IMR-90 (cell line): ENCODE results near the gene INCENP. TPM values are rescaled to one million over a fixed set of nuclear protein-coding genes. Genes with fewer than 3 reads are reported as not detected.

Source experiments
- ATAC-seq: fragments of 200-7000 bp; cut with Tn5 transposase; 2 replicates; pipeline ENCODE4 v1.9.1; 2020; ENCODE audit warnings: low read depth, mild to moderate bottlenecking, moderate library complexity
- BruUV-seq: library from RNA; stranded (reverse); fragments of 400-500 nt; replicated peaks from 2 replicates; lab custom pipeline; 2021; lab: Mats Ljungman, UMichigan
- CTCF ChIA-PET: fragments of 300-600 bp; formaldehyde crosslinking; extraction: SDS; loops from one replicate; lab custom pipeline; 2021; ENCODE audit warnings: antibody characterized with exemption; lab: Yijun Ruan, JAX
- POLR2A ChIA-PET: fragments of 300-600 bp; sonication (Branson Sonifier 250); formaldehyde crosslinking; loops from one replicate; lab custom pipeline; 2022; ENCODE audit warnings: antibody characterized with exemption; ENCODE audit not compliant: unreplicated experiment; lab: Charles Lee
- DNase-seq: peaks from one replicate; pipeline ENCODE4 v3.0.0; 2013
- H2AFZ ChIP-seq: replicated peaks from 2 replicates; pipeline ENCODE3; 2013; ENCODE audit warnings: low read length, mild to moderate bottlenecking; ENCODE audit not compliant: poor library complexity
- H2AK5ac ChIP-seq: 2 replicates; pipeline ENCODE4 v1.6.1; 2013; ENCODE audit warnings: low read depth, low read length, inconsistent platforms
- H2AK9ac ChIP-seq: replicated peaks from 2 replicates; pipeline ENCODE3; 2013; ENCODE audit warnings: mild to moderate bottlenecking, low read depth, low read length, moderate library complexity; ENCODE audit not compliant: poor library complexity
- H2BK120ac ChIP-seq: 2 replicates; pipeline ENCODE4 v1.6.1; 2013; ENCODE audit warnings: low read depth, low read length, inconsistent platforms
- H2BK15ac ChIP-seq: 3 replicates; pipeline ENCODE4 v1.6.1; 2013; ENCODE audit warnings: low read depth, low read length, inconsistent platforms
- H2BK20ac ChIP-seq: 2 replicates; pipeline ENCODE4 v1.6.1; 2013; ENCODE audit warnings: low read depth, mild to moderate bottlenecking, inconsistent platforms, low read length, moderate library complexity
- H2BK5ac ChIP-seq: 2 replicates; pipeline ENCODE4 v1.6.1; 2013; ENCODE audit warnings: mild to moderate bottlenecking, low read depth, low read length, inconsistent platforms; ENCODE audit not compliant: poor library complexity, severe bottlenecking
- H3K14ac ChIP-seq: replicated peaks from 2 replicates; pipeline ENCODE4 v1.6.1; 2013; ENCODE audit warnings: low read depth, low read length, inconsistent platforms
- H3K18ac ChIP-seq: 2 replicates; pipeline ENCODE4 v1.6.1; 2013; ENCODE audit warnings: low read depth, low read length, control low read depth
- H3K23ac ChIP-seq: 2 replicates; pipeline ENCODE4 v1.6.1; 2013; ENCODE audit warnings: low read depth, low read length, inconsistent platforms
- H3K27ac ChIP-seq: 2 replicates; pipeline ENCODE4 v1.5.1; 2013; ENCODE audit warnings: mild to moderate bottlenecking, control low read depth, low read length; ENCODE audit not compliant: insufficient read depth
- H3K27me3 ChIP-seq: 2 replicates; pipeline ENCODE4 v1.6.1; 2013; ENCODE audit warnings: low read length; ENCODE audit not compliant: control insufficient read depth, insufficient read depth
- H3K36me3 ChIP-seq: 2 replicates; pipeline ENCODE4 v1.6.1; 2013; ENCODE audit warnings: low read length, mixed read lengths; ENCODE audit not compliant: control insufficient read depth, insufficient read depth
- H3K4ac ChIP-seq: 2 replicates; pipeline ENCODE4 v1.6.1; 2013; ENCODE audit warnings: low read depth, low read length, inconsistent platforms
- H3K4me1 ChIP-seq: 2 replicates; pipeline ENCODE4 v1.6.1; 2013; ENCODE audit warnings: low read length, mixed read lengths; ENCODE audit not compliant: control insufficient read depth, insufficient read depth
- H3K4me2 ChIP-seq: 2 replicates; pipeline ENCODE4 v1.6.1; 2013; ENCODE audit warnings: low read depth, mild to moderate bottlenecking, control low read depth, low read length, moderate library complexity
- H3K4me3 ChIP-seq: 2 replicates; pipeline ENCODE4 v1.5.1; 2013; ENCODE audit warnings: low read depth, mild to moderate bottlenecking, control low read depth, low read length, moderate library complexity; ENCODE audit not compliant: insufficient read depth
- H3K56ac ChIP-seq: 2 replicates; pipeline ENCODE4 v1.6.1; 2013; ENCODE audit warnings: low read length, inconsistent platforms; ENCODE audit not compliant: insufficient read depth; ENCODE audit errors: extremely low read depth
- H3K79me1 ChIP-seq, 2 experiments: 2 replicates each; pipeline ENCODE4 v1.6.1; 2013; ENCODE audit warnings: low read length in 2 of 2, inconsistent platforms in 1 of 2, low read depth in 1 of 2
- H3K9ac ChIP-seq: 2 replicates; pipeline ENCODE4 v1.6.1; 2013; ENCODE audit warnings: low read depth, low read length, control low read depth
- H3K9me1 ChIP-seq: 2 replicates; pipeline ENCODE4 v1.6.1; 2013; ENCODE audit warnings: low read length, inconsistent platforms; ENCODE audit not compliant: insufficient read depth
- H3K9me3 ChIP-seq: 2 replicates; pipeline ENCODE4 v1.6.1; 2013; ENCODE audit warnings: low read length; ENCODE audit not compliant: control insufficient read depth, insufficient read depth
- H4K20me1 ChIP-seq: 2 replicates; pipeline ENCODE4 v1.6.1; 2013; ENCODE audit warnings: low read length, inconsistent platforms; ENCODE audit not compliant: insufficient read depth
- H4K5ac ChIP-seq: 2 replicates; pipeline ENCODE4 v1.6.1; 2013; ENCODE audit warnings: mild to moderate bottlenecking, low read depth, low read length, control low read depth
- H4K8ac ChIP-seq, 2 experiments: 2 replicates each; pipeline ENCODE4 v1.6.1; 2013; ENCODE audit warnings: low read depth in 2 of 2, low read length in 2 of 2, control low read depth in 1 of 2, inconsistent platforms in 1 of 2
- H4K91ac ChIP-seq: 2 replicates; pipeline ENCODE4 v1.6.1; 2013; ENCODE audit warnings: low read depth, low read length, inconsistent platforms; ENCODE audit not compliant: insufficient read depth
- BHLHE40 ChIP-seq: fragments of 150-350 bp; IDR thresholded peaks from 2 replicates; pipeline ENCODE4 v1.6.1; 2016; ENCODE audit warnings: mild to moderate bottlenecking, low read depth, low read length
- MAFK ChIP-seq: IDR thresholded peaks from 2 replicates; pipeline ENCODE4 v1.6.1; 2012; ENCODE audit warnings: low read depth, low read length, improper control_type of control experiment
- MAZ ChIP-seq: IDR thresholded peaks from 2 replicates; pipeline ENCODE4 v1.6.1; 2012; ENCODE audit warnings: low read depth, mild to moderate bottlenecking, low read length, improper control_type of control experiment, moderate library complexity, borderline replicate concordance
- MXI1 ChIP-seq: IDR thresholded peaks from 2 replicates; pipeline ENCODE4 v1.6.1; 2012; ENCODE audit warnings: low read depth, mild to moderate bottlenecking, low read length, moderate library complexity, borderline replicate concordance
- NFE2L2 ChIP-seq: fragments of 150-350 bp; IDR thresholded peaks from 2 replicates; pipeline ENCODE4 v1.6.1; 2016; ENCODE audit warnings: low read depth, mild to moderate bottlenecking, low read length
- RCOR1 ChIP-seq: IDR thresholded peaks from 2 replicates; pipeline ENCODE4 v1.6.1; 2012; ENCODE audit warnings: mild to moderate bottlenecking, low read length, improper control_type of control experiment; ENCODE audit not compliant: insufficient replicate concordance
- SMC3 ChIP-seq: fragments of 150-350 bp; IDR thresholded peaks from 2 replicates; pipeline ENCODE4 v1.6.1; 2016; ENCODE audit warnings: low read depth, mild to moderate bottlenecking, antibody characterized with exemption, low read length, moderate library complexity
- WGBS, 2 experiments: methylation state at CpG; one replicate each; pipeline versions ENCODE4 v1.1.5 to v1.1.7; 2013; ENCODE audit warnings: missing lambda C conversion rate in 2 of 2; ENCODE audit not compliant: insufficient read length in 1 of 2; ENCODE audit errors: extremely low coverage in 2 of 2; 5-methylcytosine and 5-hydroxymethylcytosine counted together
- dilution Hi-C: fragments of 300-500 bp; cut with HindIII; formaldehyde crosslinking; loops from one replicate; pipeline ENCODE4 v1.14.3; 2018; ENCODE audit warnings: low sequenced_read_pairs; ENCODE audit not compliant: unreplicated experiment
- in situ Hi-C: fragments of 300-500 bp; cut with MboI; formaldehyde crosslinking; loops from 3 replicates; pipeline ENCODE4 v1.14.3; 2019; ENCODE audit warnings: low sequenced_read_pairs, inconsistent platforms, mixed read lengths
- intact Hi-C: fragments of 100-400 bp; cut with micrococcal nuclease; formaldehyde crosslinking; loops from 2 replicates; pipeline ENCODE4 v1.10.0; 2022
- polyA plus RNA-seq, 3 experiments: library from polyadenylated mRNA; depleted of rRNA; stranded (reverse); fragments of >200 nt; gene quantifications; 2 replicates each; pipeline ENCODE4 v1.2.3, GENCODE V29; 2012; ENCODE audit warnings: low replicate concordance in 1 of 3
- total RNA-seq: library from RNA; depleted of rRNA; stranded (reverse); fragments of >200 nt; gene quantifications from 2 replicates; pipeline ENCODE4 v1.2.3, GENCODE V29; 2012
- TF ChIP-seq, protein P1 (sequence below): conservative IDR thresholded peaks from 2 replicates; pipeline ENCODE4 v1.5.1; 2012; ENCODE audit warnings: mild to moderate bottlenecking, low read depth, low read length, improper control_type of control experiment
- TF ChIP-seq, protein P2 (sequence below): fragments of 150-350 bp; IDR thresholded peaks from 2 replicates; pipeline ENCODE4 v1.6.1; 2016; ENCODE audit warnings: low read depth, mild to moderate bottlenecking, low read length, moderate library complexity, borderline replicate concordance
- TF ChIP-seq, protein P3 (sequence below): fragments of 150-350 bp; IDR thresholded peaks from 2 replicates; pipeline ENCODE4 v1.6.1; 2017; ENCODE audit warnings: mild to moderate bottlenecking, antibody characterized with exemption, low read length, low read depth

Gene INCENP
- total and polyA plus RNA-seq, 2 of the 4 experiments (the other 2 are of a cell fraction), result 18.6 to 23.8 TPM

DNA sequence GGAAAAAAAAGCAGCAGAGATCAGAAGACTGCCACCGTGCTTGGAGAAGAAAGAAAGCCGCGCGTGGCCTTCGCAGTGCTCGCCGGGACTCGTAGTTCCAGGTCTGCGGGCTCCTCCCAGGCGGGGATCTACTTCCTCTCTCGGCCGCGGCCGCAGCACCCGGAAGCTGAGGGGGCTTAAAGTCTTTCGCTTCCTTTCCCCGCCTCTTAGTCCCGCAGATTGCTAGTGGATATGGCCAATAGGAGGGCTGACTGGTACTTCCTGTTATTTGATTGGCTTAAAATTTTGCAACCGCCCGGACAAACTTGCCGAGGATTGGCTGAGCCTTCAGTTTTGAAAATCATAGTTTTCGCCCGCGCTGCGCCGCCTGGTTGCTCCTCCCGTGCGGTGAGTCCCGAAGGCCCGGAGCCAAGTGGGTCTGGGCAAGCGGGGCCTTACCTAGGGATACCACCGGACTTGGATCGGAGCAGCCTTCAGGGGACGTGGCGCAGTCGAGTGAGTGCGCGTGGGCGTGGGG lies at the start of gene INCENP (continued):
- TF ChIP-seq, protein P1, sequence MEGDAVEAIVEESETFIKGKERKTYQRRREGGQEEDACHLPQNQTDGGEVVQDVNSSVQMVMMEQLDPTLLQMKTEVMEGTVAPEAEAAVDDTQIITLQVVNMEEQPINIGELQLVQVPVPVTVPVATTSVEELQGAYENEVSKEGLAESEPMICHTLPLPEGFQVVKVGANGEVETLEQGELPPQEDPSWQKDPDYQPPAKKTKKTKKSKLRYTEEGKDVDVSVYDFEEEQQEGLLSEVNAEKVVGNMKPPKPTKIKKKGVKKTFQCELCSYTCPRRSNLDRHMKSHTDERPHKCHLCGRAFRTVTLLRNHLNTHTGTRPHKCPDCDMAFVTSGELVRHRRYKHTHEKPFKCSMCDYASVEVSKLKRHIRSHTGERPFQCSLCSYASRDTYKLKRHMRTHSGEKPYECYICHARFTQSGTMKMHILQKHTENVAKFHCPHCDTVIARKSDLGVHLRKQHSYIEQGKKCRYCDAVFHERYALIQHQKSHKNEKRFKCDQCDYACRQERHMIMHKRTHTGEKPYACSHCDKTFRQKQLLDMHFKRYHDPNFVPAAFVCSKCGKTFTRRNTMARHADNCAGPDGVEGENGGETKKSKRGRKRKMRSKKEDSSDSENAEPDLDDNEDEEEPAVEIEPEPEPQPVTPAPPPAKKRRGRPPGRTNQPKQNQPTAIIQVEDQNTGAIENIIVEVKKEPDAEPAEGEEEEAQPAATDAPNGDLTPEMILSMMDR, result no peak; the same call in 1 of the 2 replicates

DNA sequence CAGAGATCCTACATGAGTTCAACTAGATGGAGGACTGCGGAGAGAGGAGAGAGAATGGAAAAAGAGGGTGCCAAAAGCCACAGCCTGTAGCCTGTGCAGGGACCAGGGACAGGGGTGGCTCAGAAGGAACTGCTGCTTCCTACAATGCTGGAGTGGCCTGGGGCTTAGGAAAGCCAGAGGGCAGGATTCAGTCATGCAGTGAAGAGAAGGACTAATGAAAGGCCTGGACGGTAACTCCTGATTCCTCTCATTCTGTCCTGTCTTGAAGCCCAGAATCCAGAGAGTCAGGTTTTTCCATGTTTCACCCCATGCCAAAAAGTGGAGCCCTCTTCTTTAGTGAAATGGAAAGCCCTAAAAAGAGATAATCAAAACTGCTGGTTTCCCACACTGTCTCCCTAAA lies 48.4 kb upstream of the INCENP start:
- H2AK9ac ChIP-seq, result no peak overlapping the region
- BruUV-seq, result no TSS peak
- no peak overlapping the region for H2AK5ac ChIP-seq
- intact Hi-C loops (no loop called here), dilution Hi-C loops (no loop called here), in situ Hi-C loops (loop anchor here (10.0 kb wide), 1 partner anchor 121 kb away; the partner anchor contains the start of gene BEST1)
- no peak overlapping the region for H3K27ac ChIP-seq
- no peaks in the 10 kb centered on the region for H3K9me1 ChIP-seq
- no peak overlapping the region for H4K5ac ChIP-seq
- H3K18ac ChIP-seq, result no peak overlapping the region
- peak overlapping the region; percentile 26 for H2AFZ ChIP-seq
- H3K56ac ChIP-seq, result no peak overlapping the region
- H3K79me1 ChIP-seq, result no peaks in the 10 kb centered on the region
- no peaks in the 10 kb centered on the region for H4K20me1 ChIP-seq
- no peak overlapping the region for H2BK120ac ChIP-seq
- no peaks in the 10 kb centered on the region for H3K9me3 ChIP-seq
- no peak overlapping the region for H4K91ac ChIP-seq
- no peak overlapping the region for H3K4me2 ChIP-seq
- H2BK5ac ChIP-seq, result no peak overlapping the region
- H3K36me3 ChIP-seq, result no peaks in the 10 kb centered on the region
- H3K27me3 ChIP-seq, result no peaks in the 10 kb centered on the region
- no peak overlapping the region for H3K4me3 ChIP-seq
- no peak overlapping the region for H3K14ac ChIP-seq
- no peak overlapping the region for H2BK20ac ChIP-seq
- POLR2A ChIA-PET, result no interaction called here
- H4K8ac ChIP-seq, result no peak overlapping the region
- CTCF ChIA-PET, result no interaction called here
- no CpG with 5 or more reads among the region's 2 CpGs for WGBS, 2 experiments
- H3K4me1 ChIP-seq, result no peaks in the 10 kb centered on the region
- DNase-seq, result no peak
- no peak for ATAC-seq
- no peak overlapping the region for H2BK15ac ChIP-seq
- H3K4ac ChIP-seq, result no peak overlapping the region
- no peak overlapping the region for H3K9ac ChIP-seq
- no peak overlapping the region for H3K23ac ChIP-seq
- no peak for TF ChIP-seq SMC3
- TF ChIP-seq, protein P2, sequence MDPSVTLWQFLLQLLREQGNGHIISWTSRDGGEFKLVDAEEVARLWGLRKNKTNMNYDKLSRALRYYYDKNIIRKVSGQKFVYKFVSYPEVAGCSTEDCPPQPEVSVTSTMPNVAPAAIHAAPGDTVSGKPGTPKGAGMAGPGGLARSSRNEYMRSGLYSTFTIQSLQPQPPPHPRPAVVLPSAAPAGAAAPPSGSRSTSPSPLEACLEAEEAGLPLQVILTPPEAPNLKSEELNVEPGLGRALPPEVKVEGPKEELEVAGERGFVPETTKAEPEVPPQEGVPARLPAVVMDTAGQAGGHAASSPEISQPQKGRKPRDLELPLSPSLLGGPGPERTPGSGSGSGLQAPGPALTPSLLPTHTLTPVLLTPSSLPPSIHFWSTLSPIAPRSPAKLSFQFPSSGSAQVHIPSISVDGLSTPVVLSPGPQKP, result no peak
- TF ChIP-seq BHLHE40, result no peak
- TF ChIP-seq NFE2L2, result no peak
- no peak for TF ChIP-seq MXI1
- TF ChIP-seq MAFK, result no peak
- no peak for TF ChIP-seq RCOR1
- TF ChIP-seq, protein P3, sequence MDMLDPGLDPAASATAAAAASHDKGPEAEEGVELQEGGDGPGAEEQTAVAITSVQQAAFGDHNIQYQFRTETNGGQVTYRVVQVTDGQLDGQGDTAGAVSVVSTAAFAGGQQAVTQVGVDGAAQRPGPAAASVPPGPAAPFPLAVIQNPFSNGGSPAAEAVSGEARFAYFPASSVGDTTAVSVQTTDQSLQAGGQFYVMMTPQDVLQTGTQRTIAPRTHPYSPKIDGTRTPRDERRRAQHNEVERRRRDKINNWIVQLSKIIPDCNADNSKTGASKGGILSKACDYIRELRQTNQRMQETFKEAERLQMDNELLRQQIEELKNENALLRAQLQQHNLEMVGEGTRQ, result no peak
- no peak for TF ChIP-seq MAZ
